Stimulated activated CD8-positive, alpha-beta memory T cell treated with anti-CD3 and anti-CD28 coated beads, Interleukin-7, amount 100 ng/mL, for 1 hour (primary cell): ENCODE measurements around the gene EHMT1.
"Not testable (repeated sequence)": the region's sequence is repeated elsewhere in the genome, so short reads cannot be mapped to it uniquely, and the experiment has no call there.

ENCODE experiments used
- DNase-seq, 2 donors: peaks; one replicate each; pipeline ENCODE4 v3.0.0-alpha.2; 2020; ENCODE audit warnings: low read depth in 2 of 2

EHMT1 gene

GRCh38 chr9:137759649-137760321 is 141.0 kb downstream of the EHMT1 start:
- DNase-seq: no peak

GRCh38 chr9:137760426-137760825 is 141.6 kb downstream of the EHMT1 start:
- DNase-seq: no peak

GRCh38 chr9:137761032-137761431 is 142.2 kb downstream of the EHMT1 start:
- no peak for DNase-seq

GRCh38 chr9:137761793-137762192 is 143.0 kb downstream of the EHMT1 start:
- no peak for DNase-seq

- DNase-seq: no peak
Measured at GRCh38 chr9:137762414-137763061, 143.7 kb downstream of the EHMT1 start.

GRCh38 chr9:137763271-137763955 is 144.6 kb downstream of the EHMT1 start:
- no peak for DNase-seq

GRCh38 chr9:137764171-137764671 is 145.4 kb downstream of the EHMT1 start:
- no peak for DNase-seq

GRCh38 chr9:137764981-137765380 is 146.2 kb downstream of the EHMT1 start:
- DNase-seq: no peak

- DNase-seq: no peak
Measured at GRCh38 chr9:137765536-137765935, 146.7 kb downstream of the EHMT1 start.

- no peak for DNase-seq
Measured at GRCh38 chr9:137771580-137771979, 152.8 kb downstream of the EHMT1 start.

GRCh38 chr9:137772281-137772873 is 153.6 kb downstream of the EHMT1 start:
- no peak for DNase-seq

- no peak for DNase-seq
Measured at GRCh38 chr9:137774775-137775386, 156.1 kb downstream of the EHMT1 start.

GRCh38 chr9:137776306-137776995 is 157.6 kb downstream of the EHMT1 start:
- no peak for DNase-seq

GRCh38 chr9:137777761-137778160 is 159.0 kb downstream of the EHMT1 start:
- no peak for DNase-seq

- DNase-seq: no peak
Measured at GRCh38 chr9:137778336-137778735, 159.5 kb downstream of the EHMT1 start.

GRCh38 chr9:137778914-137779313 is 160.1 kb downstream of the EHMT1 start:
- DNase-seq: no peak

- DNase-seq: not testable (repeated sequence)
Measured at GRCh38 chr9:137780031-137780430, 161.2 kb downstream of the EHMT1 start.

GRCh38 chr9:137781906-137782585 is 163.2 kb downstream of the EHMT1 start:
- no peak for DNase-seq

- DNase-seq: no peak
Measured at GRCh38 chr9:137783521-137783920, 164.7 kb downstream of the EHMT1 start.

- no peak for DNase-seq
Measured at GRCh38 chr9:137784046-137784445, 165.2 kb downstream of the EHMT1 start.
